Skin of body (tissue), 3 donors: Measurements from ENCODE around the gene SLITRK2. TPM values are rescaled to one million over a fixed set of nuclear protein-coding genes. Genes with fewer than 3 reads are reported as not detected.

Experiments used
- DNase-seq: peaks from one replicate; lab custom pipeline; 2025; lab: John Stamatoyannopoulos, UW
- small RNA-seq: library from RNA; depleted of rRNA; stranded (forward); fragments of <200 nt; gene quantifications from one replicate; pipeline ENCODE3, GENCODE V24; 2014; ENCODE audit warnings: low replicate concordance
- total RNA-seq: library from RNA; depleted of rRNA; stranded (reverse); fragments of >200 nt; gene quantifications from one replicate; pipeline ENCODE4 v1.2.3, GENCODE V29; 2014

Gene SLITRK2
- total RNA-seq, 1 donor from 2014 or later = 2.5 TPM

GRCh38 chrX:145848857-145849256 lies 31.2 kb downstream of the SLITRK2 start:
- DNase-seq = no peak

- no peak for DNase-seq
These were observed 35.6 kb downstream of the SLITRK2 start for GRCh38 chrX:145853181-145853580.

- no peak for DNase-seq
These were observed 38.6 kb downstream of the SLITRK2 start for GRCh38 chrX:145856181-145856580.

GRCh38 chrX:145861818-145862217 lies 44.2 kb downstream of the SLITRK2 start:
- no peak for DNase-seq

GRCh38 chrX:145865082-145865481 lies 47.5 kb downstream of the SLITRK2 start:
- DNase-seq = no peak

Small RNA genes within 50 kb of the gene (small RNA-seq; reads per million reads assigned to genes)
- not detected for gene AL109653.1
